Fibroblast of mammary gland (primary cell): ENCODE results near the gene MBOAT2.

ENCODE experiments used
- DNase-seq: peaks from one replicate; pipeline ENCODE4 v3.0.0-alpha.2; 2010; ENCODE audit warnings: low read depth
- H3K4me3 ChIP-seq: 2 replicates; pipeline ENCODE4 v1.5.1; 2011; ENCODE audit warnings: low read depth, mild to moderate bottlenecking, low read length, moderate library complexity; ENCODE audit not compliant: control insufficient read depth
- TF ChIP-seq, protein P1 (sequence below): conservative IDR thresholded peaks from 2 replicates; pipeline ENCODE4 v1.5.1; 2011; ENCODE audit warnings: low read depth, low read length, inconsistent platforms; ENCODE audit not compliant: control insufficient read depth, insufficient read depth

MBOAT2 gene

GRCh38 chr2:9004338-9005204 is 1.1 kb upstream of the MBOAT2 start:
- H3K4me3 ChIP-seq: peak overlapping the region; percentile 65
- TF ChIP-seq, protein P1, sequence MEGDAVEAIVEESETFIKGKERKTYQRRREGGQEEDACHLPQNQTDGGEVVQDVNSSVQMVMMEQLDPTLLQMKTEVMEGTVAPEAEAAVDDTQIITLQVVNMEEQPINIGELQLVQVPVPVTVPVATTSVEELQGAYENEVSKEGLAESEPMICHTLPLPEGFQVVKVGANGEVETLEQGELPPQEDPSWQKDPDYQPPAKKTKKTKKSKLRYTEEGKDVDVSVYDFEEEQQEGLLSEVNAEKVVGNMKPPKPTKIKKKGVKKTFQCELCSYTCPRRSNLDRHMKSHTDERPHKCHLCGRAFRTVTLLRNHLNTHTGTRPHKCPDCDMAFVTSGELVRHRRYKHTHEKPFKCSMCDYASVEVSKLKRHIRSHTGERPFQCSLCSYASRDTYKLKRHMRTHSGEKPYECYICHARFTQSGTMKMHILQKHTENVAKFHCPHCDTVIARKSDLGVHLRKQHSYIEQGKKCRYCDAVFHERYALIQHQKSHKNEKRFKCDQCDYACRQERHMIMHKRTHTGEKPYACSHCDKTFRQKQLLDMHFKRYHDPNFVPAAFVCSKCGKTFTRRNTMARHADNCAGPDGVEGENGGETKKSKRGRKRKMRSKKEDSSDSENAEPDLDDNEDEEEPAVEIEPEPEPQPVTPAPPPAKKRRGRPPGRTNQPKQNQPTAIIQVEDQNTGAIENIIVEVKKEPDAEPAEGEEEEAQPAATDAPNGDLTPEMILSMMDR: no peak
- no peak for DNase-seq

- H3K4me3 ChIP-seq: peak overlapping the region; percentile 56
- no peak for DNase-seq
These were observed 193 bp downstream of the MBOAT2 start for GRCh38 chr2:9003366-9003615.

DNA sequence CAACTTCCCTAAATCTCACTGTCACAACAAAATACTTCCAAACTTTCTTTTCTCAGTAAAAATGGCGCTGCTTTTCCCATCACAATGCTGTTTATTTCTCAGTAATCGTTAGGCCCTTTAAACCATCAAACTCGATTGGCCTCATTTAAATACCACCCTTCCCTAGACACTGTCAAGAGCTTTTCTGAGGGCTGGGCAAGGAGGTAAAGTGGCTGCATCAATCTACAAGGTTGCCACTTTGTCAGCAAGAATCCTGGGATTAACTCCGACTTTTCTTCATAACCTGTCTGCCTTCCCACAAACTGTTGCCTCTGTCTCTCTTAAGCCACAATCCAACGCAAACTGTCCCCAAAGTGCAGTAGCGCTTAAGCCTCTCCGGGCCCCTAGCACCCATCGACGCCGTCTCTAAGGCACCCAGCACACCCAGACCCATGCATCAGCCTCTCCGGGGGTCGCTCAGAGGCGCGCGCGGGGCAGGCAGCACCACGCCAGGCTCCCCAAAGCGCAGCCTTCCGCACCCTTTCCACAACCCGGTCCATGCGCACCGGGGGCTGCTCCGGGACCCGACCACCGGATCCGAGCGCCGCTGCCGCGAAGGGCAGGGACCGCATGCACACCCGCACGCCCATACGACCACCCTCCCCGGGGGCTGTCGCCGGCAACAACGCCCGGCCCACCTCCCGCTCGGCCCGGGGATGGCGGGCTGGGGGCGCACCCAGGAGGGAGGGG is 683 bp downstream of the MBOAT2 start:
- no peak for DNase-seq
- TF ChIP-seq, protein P1: no peak
- peak overlapping the region; percentile 56 for H3K4me3 ChIP-seq

More at GRCh38 chr2:9003366-9003615, 193 bp downstream of the MBOAT2 start:
- TF ChIP-seq, protein P1: no peak

DNA sequence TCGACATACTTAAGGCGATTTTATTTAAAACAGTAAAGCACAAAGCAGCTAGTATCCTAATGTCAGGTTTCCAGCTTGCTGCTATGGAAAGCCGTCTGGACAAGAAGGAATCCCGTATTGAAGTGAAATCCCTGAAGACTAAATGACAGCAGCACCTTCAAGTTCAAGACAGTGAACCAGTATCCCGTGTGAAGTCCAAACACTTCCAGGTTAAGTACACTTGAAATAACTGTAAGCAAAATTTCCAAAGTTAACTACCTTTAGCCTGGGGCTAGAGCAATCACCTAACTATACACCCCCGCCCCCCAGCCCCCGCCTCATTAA is 1.2 kb downstream of the MBOAT2 start:
- H3K4me3 ChIP-seq: peak overlapping the region; percentile 56
- DNase-seq: no peak
- TF ChIP-seq, protein P1: no peak

DNA sequence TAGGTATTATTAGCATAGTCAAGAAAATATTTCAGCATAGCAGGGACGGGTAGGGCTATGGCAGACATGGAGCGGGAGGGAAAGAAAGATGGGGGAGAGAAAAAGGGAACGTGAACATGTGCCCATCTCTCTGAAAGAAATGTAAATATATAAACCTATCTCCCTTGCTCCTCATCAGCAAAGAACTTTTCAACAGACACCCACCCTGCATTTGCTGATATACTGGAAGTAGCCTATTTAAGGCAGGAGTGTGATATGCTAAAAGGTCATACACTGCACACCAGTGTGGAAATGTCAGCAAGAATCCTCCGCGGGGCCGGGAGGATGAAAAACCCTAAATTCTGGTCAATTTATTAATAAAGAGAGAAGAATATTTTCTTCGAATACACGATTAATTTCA is 1.7 kb downstream of the MBOAT2 start:
- TF ChIP-seq, protein P1: no peak
- no peak for DNase-seq
- H3K4me3 ChIP-seq: no peak overlapping the region

DNA sequence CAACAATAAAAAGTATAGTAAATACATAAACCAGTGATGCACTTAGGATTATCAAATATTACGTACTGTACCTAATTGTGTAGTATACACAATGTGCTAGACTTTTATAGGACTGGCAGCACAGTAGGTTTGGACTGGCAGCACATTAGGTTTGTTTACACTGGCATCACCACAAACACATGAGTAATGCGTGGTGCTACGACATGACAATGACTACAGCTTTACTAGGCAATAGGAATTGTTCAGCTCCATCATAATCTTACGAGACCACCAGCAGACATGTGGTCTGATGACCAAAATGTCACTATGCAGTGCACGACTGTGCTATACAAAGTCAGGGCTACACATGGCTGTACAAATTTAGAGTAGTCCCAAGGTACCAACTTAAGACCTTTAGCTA is 2.3 kb downstream of the MBOAT2 start:
- TF ChIP-seq, protein P1: no peak
- H3K4me3 ChIP-seq: no peak overlapping the region
- peak; percentile 73 for DNase-seq

DNA sequence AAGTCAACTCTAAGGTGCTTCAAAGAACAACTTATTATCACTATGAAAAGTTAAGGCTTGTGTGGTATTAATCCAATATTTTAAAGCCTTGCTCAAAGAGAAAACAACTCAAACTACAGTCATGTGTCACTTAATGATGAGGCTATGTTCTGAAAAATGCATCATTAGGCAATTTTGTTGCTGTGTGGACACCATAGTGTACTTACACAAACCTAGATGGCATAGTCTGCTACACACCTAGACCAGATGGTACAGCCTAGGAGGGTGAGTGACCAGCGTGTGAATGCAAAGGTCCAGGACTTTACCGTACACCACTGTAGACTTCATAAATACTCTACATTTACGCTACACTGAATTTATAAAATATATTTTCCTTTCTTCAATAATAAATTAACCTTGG is 3.0 kb downstream of the MBOAT2 start:
- no peak overlapping the region for H3K4me3 ChIP-seq
- TF ChIP-seq, protein P1: no peak
- no peak for DNase-seq
